ENCODE measurements around the gene GJC2.

The GJC2 gene

DNA sequence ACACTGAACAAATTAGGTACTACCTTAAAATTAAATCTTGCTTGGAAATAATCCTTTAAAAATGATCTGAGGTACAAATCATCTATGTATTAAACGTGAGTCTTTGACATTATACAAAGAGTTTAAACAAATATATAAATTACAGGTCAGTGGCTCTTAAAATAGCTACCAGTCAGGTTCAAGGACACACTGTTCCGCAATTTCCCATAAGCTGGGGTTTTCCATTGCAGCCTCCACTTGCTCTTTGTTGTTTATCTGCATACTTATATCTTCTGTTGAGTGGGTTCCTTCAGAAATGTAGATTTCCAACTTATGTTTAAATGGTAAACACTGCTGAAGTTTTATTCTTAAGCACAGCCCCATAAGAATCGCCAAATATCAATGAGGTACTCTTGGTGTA lies 34.9 kb upstream of the GJC2 start:
- DNase-seq (ENCODE audit: low spot score): no peak

DNA sequence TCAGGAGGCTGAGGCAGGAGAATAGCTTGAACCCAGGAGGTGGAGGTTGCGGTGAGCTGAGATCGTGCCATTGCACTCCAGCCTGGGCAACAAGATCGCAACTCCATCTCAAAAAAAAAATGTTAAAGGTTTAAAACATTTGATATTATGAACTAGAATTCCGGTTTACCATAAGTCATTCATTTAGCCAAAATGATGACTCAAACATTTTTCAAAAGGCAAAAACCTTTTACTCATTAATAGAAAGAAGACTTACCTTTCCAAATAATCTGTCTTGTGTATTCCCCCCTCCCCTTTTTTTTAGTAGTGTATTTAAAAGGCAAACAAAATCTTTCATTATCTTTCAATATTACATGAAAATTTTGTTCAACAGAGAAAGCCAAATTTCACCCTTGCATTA lies 32.4 kb upstream of the GJC2 start:
- DNase-seq (ENCODE audit: low spot score): no peak

DNA sequence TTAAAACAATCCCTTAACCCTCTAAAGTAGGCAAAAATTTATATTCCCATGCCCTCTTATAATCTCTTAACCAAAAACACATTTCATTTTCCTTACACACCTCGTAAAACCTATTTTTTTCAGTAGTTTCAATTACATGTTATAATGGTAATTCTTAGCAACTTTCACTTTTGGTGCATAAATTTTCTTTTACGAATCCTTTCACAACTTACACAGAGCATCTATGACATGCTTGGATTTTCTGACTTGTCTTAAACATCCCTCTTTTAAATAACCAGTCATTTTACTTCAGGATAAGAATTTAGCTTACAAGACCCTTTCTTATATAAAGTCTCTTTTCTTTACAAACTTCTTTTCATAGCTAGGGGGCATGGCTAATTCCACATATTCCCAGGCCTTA lies 31.7 kb upstream of the GJC2 start:
- DNase-seq (ENCODE audit: low spot score): no peak

DNA sequence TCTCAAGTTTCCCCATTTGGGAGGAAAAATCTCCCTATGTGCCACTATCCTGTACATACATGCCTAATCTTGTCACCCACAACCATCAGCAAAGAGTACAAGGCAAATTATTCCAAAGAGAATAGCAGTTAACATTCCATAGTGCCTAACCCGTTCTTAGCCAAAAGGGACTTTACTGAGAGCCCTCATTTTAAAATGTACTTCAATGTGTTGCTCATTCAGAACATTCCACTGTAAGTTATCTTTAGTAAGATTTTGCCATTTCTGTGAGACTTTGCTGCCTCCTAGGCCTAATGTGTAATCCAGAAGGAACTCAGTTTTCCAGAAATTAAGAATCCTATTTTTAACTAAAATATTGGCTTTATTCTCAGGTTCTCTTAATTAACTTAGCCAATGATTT lies 29.4 kb upstream of the GJC2 start:
- no peak for DNase-seq (ENCODE audit: low spot score)

DNA sequence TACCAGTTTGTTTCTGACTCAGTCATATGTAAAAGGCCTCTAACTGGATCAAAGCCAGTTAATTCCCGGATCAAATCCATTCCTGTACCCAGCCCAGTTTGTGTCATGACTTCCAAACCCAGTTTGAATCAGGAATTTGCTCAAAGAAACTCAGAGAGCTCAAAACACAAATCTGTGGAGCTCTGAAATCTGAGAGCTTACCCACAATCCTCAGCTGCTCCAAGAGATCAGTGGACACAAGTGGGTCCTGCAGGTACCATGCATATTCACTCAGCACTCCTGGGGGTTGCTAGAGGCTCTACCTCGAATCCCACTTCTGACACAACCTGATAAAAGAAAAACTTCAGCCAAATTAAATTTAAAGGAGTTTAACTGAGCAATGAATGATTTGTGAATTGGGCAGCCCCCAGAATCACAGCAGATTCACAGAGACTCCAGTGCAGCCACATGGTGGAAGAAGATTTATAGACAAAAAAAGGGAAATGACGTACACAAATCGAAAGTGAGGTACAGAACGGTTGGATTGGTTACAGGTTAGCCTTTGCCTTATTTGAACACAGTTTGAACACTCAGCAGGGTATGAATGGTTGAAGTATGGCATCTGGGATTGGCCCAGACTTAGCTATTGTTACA lies 28.8 kb upstream of the GJC2 start:
- DNase-seq (ENCODE audit: low spot score): no peak

DNA sequence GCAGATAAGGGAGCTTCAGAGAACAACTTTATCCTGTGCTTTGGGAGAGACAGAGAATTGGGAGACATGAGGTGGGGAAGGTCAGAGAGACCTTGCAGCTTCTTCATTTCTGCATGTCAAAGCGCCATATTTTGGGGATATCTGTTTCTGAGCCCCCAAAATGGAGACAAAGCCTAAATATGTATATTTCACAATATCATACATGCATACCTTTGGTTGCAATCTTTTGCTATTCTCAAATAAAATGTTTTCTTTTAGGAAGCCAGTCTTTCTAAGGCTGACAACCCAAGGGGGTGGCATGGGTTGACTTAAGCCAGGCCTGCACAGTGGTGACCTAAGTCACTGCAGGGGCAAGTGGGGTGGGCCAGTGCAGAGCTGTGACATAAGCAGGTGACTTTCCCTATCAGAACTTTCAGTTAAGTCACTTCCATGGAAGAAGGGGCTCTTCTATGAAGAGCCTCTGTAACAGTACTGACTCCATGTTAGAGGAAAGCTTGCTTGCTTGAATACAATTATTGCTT lies 26.7 kb upstream of the GJC2 start:
- no peak for DNase-seq (ENCODE audit: low spot score)

DNA sequence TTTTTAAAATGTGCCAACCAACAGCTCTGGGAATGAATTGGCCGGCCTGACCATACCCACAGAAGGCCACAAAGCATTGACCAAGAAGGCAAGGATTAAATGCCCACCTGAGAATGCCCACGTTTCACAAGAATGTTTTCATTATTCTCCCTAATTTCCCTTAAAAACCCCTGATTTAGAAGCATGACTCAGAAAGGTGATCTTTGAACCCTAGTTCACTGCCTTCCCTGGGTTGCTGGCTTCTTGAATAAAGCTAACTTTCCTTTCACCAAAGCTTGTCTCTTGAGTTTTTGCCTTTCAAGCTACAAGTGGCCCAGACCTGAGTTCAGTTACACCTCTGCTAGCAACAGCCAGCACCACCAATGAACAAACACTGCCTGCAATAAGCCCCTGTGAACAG lies 26.2 kb upstream of the GJC2 start:
- no peak for DNase-seq (ENCODE audit: low spot score)

DNA sequence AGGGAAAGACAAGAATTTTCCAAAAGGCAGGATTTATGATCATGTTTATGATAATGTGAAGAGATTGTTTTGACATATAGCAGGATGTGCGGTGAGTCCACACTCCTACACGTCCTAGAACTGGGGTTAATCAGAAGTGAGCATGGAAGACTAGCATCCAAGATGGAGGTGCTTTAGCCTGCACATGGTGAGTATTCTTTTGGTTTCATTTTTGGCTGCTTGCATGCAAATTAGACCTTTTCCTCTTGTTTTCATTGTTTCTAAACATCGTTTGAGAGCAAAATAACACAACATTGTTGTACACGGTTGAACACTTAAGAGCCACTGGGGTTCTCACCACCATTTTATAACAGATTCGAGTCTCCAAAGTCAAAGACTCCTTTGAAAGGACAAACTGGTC lies 24.5 kb upstream of the GJC2 start:
- no peak for DNase-seq (ENCODE audit: low spot score)

DNA sequence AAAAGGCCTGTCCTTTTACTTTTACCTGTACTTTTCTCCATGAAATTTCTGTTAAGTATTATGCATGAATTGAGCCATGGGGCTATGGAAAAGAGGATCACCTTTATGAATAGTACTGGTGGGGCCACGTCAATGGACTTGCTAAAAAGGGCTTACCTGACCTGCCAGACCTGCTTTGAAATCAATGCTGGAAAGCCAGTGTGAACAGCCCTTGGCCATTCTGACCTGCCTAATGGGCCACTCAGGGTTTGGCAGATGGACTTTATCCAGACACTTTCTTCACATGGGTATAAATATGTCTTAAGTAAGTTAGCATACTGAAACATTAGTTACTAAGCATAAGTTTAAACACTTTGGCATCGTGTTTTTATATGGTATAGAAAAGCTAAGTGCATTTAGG lies 18.0 kb upstream of the GJC2 start:
- no peak for DNase-seq (ENCODE audit: low spot score)

DNA sequence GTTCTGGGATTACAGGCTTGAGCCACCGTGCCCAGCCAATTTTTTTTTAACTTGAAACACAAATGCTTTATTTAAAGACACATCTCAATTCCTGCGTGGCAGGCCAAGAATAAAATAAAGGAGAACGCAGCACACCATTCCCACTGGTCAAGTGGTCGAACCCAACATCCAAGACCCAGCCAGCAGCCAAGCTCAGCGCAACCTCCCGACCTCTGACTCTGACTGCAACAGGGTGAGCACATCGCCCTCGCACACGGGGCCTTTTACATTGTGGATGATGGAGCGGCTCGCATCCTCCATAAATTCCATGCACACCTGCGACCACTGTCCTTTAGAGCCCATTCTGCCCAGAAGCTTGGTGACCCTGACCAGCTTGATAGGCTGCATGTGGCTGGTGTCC lies 15.1 kb upstream of the GJC2 start:
- no peak for DNase-seq (ENCODE audit: low spot score)

DNA sequence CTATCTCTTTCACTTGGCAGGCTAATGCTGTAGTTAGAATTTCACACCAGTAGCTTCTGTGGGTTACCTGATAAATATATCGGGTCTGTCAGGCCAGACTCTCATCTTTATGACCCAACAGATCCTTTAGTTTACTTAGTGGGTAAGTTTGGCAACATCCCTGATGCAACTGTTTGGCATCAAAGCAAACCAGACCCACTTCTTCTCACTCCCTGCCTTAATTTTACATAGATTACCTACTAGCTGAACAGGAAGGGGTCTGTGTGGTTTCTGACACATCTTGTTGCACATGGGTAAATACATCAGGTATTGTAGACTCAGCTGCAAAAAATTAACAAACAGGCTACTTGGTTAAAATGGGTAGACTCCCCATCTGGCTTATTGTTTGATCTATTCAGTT lies 12.8 kb upstream of the GJC2 start:
- no peak for DNase-seq (ENCODE audit: low spot score)

DNA sequence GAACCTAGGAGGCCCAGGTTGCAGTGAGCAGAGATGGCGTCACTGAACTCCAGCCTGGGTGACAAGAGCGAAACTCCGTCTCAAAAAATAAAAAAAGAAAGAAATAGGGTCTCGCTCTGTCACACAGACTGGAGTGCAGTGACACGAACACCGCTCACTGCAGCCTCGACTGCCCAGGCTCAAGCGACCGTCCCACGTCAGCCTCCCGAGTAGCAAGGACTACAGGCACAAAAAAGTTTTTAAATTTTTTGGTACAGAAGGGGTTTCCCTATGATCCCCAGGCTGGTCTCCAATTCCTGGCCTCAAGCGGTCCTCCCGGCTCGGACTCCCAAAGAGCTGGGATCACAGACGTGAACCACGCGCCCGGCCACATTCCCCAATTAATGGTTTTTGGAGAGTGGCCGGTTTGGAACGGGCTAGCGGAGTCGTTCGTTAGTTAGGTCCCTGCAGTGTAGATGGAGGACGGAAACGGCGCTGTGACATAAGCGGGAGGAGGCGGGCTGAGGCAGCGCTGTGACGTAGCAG lies 10.3 kb upstream of the GJC2 start:
- DNase-seq (ENCODE audit: low spot score): no peak

DNA sequence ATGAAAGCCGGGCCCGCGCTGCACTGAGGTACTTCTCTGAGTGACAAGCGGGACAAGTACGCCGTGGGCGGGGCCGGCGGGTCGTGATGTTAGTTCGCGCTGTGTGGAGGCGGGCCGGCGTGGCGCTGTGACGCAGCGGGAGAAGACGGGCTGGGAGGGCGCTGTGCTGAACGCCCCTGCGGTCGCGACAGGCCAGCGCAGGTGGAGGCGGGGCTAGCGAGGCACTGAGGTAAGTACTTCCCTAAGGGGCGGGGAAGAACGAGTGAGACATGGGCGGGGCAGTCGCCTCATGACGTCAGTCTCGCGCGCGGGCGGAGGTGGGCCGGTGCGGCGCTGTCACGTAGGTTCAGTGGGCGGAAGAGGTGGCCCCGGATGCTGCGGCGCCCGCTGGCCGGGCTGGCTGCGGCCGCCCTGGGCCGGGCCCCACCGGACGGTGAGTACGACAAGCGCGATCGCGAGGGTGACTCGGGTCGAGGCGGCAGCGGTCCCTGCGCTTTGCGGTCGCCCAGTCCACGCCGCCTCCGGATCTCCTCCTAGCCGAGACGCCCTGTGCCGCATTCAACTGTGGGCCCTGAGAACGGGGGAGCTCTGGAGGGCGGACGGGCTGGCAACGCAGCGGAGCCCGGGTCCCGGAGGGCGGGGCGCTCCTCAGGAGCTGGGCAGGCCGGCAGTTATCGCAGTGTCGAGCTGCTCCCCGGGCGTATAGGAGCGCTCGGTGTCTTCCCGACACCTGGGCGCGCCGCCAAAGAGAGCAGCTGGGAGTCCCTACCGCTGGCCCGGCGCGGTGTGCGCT lies 9.6 kb upstream of the GJC2 start, which contains the start of gene GUK1:
Gene GUK1 (plus strand): TSS at position 349 of the 793 bp plus-strand sequence. CDS start 24 bp downstream, at position 373.
- DNase-seq (ENCODE audit: low spot score): peak; percentile 96

DNA sequence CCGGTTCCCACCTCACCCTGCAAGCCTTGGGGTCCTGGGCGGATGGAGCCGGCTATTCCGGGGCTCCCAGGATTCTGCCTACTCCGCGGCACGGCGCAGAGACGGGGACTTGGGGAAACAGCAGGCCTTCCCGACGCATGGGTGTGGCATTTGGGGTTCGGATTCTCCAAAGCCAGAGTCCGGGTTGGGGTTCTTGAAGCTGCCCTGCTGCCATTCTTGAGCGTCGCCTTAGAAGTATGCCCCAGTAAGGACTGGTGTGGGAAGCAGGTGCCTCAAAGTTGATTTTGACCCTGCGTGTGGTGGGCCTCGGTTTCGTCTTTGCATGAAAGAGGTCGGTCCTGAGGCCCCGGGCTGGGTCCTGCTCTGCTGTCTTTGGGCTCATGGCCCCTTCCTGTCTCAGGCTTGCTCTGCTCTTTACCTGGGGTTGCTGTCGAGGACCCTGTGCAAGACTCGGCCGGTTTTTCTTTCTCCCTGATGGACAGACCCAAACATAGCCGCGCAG lies 9.0 kb upstream of the GJC2 start:
- DNase-seq (ENCODE audit: low spot score): no peak

DNA sequence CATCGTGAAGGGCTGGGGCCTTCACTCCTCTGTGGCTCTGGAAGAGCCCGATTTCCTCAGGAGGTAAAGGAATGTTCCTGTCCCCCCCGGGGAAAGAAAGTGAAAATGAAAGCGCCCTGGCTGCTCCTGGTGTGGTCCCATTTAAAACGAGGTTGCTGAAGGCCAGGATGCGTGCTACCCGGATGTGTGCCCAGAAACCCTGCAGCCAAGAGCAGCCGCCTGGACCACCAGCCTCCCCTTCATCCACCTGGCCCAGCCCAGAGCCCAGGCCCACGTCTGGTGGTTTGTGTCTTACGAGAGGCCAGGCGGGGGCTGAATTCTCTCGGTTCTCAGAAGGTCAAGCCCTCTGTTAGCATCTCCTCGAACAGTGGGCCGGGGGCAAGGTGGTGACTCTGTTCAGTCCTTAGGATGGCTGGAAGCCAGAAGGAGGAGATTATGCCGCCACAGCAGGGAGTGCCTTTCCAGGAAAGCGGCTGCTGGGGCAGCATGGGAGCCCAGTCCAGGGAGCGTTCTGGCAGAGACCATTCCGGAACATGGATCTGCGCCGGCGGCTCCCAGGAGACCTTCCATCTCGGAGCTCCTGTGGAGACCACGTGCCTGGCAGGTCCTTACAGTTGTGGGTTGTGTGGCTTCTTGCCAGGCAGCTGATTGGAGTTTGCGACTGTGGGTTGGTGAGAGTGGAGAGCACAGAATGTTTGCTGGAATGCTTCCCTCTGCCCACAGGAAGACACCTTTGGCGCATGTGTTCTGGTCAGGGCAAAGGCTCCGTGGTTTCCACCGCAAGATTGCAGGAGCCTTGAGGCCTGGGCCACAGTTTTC lies 8.3 kb upstream of the GJC2 start:
- no peak for DNase-seq (ENCODE audit: low spot score)

DNA sequence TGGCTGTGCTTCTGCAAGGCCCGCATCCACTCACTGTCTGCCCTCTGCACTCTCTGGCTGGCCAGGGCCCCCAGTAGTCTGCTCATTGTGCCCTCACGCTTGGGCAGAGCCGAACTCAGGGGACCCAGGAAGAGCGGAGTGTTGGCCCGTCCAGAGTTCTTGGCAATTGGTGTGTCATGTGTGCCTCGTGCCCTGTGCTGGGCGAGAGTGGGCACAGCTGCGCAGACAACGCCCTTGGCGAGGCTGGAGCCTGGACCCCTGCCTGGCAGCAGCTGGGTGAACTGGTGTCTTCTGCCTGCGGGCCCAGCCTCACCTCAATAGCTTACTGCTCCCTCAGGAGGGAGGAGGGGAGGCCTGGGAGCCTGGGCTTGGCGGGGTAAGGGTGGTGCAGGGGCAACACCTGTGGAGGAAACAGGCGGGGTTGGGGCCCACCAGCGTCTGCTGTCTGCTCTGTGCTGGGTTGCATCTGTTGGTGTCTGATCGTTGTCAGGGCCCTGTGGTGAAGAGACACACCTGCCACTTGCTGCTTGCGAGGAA lies 7.5 kb upstream of the GJC2 start:
- no peak for DNase-seq (ENCODE audit: low spot score)

DNA sequence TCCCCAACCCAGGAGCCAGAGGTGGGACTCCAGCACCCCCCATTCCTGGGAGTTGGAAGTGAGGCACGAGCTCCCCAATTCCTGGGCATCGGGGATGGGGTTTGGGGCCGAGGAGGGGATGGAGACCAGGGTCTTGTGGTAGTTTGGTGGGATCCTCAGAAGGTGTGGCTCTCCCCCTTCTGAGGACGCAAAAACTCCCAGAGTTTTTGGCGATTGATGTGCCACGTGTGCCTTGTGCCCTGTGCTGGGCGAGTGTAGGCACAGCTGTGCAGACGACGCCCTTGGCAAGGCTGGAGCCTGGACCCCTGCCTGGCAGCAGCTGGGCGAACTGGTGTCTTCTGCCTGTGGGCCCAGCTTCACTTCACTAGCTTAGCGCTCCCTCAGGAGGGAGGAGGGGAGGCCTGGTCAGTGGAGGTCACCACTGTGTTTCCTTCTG lies 7.0 kb upstream of the GJC2 start:
- DNase-seq (ENCODE audit: low spot score): no peak

DNA sequence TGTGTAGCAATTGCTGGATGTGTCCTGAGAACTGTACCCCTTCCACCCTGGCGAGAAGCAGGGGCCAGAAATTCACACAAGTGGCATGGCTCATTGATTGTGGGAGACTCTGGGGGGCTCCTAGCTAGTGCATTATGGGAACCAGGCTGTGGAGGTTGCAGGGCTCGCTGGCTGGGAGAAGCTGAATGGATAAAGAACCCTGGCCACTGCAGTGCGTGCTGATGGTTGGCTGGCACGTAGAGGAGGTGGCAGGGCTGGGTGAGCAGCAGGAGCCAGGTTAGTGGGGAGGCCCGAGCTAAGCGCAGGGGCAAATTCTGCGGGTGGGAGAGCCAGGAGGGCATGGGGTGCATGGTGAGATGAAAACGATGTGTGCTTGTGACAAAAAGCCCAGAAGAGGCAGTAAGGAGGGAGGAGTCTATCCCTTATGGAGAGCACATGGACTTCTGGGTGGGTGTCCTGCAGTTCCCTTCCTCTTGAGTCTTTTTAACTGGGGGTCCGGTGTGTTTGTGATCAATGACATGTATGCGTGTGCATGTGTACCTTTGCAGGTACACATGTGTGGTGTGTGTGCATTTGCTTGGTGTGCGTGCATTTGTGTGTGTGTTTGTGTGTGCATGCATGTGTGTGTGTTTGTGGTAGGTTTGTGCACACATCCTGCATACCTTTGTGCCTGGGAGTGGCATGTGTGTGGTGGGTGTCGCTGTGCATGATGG lies 6.1 kb upstream of the GJC2 start:
- DNase-seq (ENCODE audit: low spot score): no peak

DNA sequence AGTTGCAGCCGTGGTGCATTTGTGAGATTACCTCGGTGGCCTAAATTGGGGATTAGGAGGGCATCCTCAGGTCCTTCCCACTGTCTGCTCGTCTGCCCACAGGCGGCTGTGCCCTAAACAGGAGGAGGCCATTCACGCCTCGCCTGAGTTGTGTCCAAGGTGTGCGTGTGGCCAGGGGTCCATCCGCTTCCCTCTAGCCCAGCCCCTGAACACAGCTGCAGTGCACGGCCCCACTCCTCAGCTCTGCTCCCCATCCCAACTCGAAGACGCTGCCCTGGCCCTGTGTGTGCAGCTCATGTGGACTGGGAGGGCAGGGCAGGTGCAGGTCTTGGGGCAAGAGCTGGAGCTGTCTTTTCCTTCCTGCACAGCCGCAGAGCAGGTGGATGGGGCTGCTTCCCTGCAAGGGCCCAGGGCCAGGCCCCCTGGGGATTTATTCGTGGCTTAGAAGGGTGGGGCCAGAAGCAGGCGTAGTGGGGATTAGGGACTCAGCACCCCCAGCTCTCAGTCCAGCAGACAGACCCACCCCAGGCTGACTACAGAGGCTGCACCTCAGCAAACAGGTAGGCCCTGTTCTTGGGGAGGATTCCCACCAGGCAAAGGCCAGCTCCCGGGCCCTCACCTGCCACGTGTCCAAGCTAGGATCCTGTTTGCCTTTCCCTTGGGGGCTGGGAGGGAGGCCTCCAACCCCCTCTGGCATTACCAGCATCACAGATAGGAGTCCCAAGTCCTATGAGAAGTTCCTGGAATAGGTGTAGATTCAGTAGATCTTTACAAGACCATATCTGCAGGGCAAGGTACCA lies 5.3 kb upstream of the GJC2 start:
- no peak for DNase-seq (ENCODE audit: low spot score)

DNA sequence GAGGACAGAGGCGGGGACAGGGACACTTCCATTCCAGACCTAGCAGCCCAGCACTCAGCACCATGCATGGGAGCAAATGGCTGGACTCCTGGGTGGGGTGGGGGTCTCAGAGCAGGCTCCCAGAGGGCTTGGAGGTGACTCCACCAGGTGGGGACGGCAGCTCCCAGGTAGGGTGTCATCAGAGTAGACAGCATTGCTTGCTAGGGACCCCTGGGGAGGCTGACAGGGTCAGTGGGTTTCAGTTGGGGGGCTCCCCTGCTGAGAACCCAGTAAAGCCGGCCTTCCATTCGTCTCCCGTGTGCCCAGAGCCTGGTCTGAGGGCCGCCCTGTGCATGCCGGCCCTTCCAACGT lies 4.8 kb upstream of the GJC2 start:
- DNase-seq (ENCODE audit: low spot score): no peak

All from AG20443 (cell line).